ENCODE data around the gene SLC4A8.

Gene SLC4A8

GRCh38 chr12:51458635-51459034 lies 34.0 kb downstream of the SLC4A8 start:
- Histone ChIP-seq H3K79me2 (ENCODE audit: control insufficient read depth, low read length) (no peaks in the 10 kb centered on the region), H3K4me1 (ENCODE audit: control insufficient read depth, low read length) (no peaks in the 10 kb centered on the region), H3K36me3 (ENCODE audit: control insufficient read depth, low read length) (no peaks in the 10 kb centered on the region), H3K27ac (ENCODE audit: low read depth, low read length) (no peak overlapping the region), H4K20me1 (ENCODE audit: control insufficient read depth, insufficient read depth, low read depth, low read length) (no peaks in the 10 kb centered on the region), H3K9me2 (replicated peaks; ENCODE audit: control insufficient read depth, low read length) (no peaks in the 10 kb centered on the region), H3F3A (ENCODE audit: control insufficient read depth, insufficient read depth) (no peaks in the 10 kb centered on the region), H3K27me3 (ENCODE audit: control insufficient read depth, low read length) (no peaks in the 10 kb centered on the region), H3K9me3 (ENCODE audit: control insufficient read depth, insufficient read depth, low read length) (no peaks in the 10 kb centered on the region), H3K4me3 (ENCODE audit: low read length) (no peak overlapping the region), H3K4me2 (ENCODE audit: low read length) (no peak overlapping the region)
- TF ChIP-seq CTCF (IDR thresholded peaks at IDR 0.05; ENCODE audit: low read depth, low read length, poor library complexity, severe bottlenecking) (no peak), EZH2phosphoT487 (IDR thresholded peaks at IDR 0.05; ENCODE audit: borderline replicate concordance, low read length) (no peak)

GRCh38 chr12:51460519-51460918 lies 35.9 kb downstream of the SLC4A8 start:
- H3K27me3 ChIP-seq (ENCODE audit: control insufficient read depth, low read length): no peaks in the 10 kb centered on the region
- no peaks in the 10 kb centered on the region for H3K79me2 ChIP-seq (ENCODE audit: control insufficient read depth, low read length)
- H3K4me2 ChIP-seq (ENCODE audit: low read length): no peak overlapping the region
- H3K9me2 ChIP-seq (replicated peaks; ENCODE audit: control insufficient read depth, low read length): no peaks in the 10 kb centered on the region
- H3K9me3 ChIP-seq (ENCODE audit: control insufficient read depth, insufficient read depth, low read length): no peaks in the 10 kb centered on the region
- H3F3A ChIP-seq (ENCODE audit: control insufficient read depth, insufficient read depth): no peaks in the 10 kb centered on the region
- no peak for TF ChIP-seq CTCF (IDR thresholded peaks at IDR 0.05; ENCODE audit: low read depth, low read length, poor library complexity, severe bottlenecking)
- TF ChIP-seq EZH2phosphoT487 (IDR thresholded peaks at IDR 0.05; ENCODE audit: borderline replicate concordance, low read length): no peak
- no peaks in the 10 kb centered on the region for H3K4me1 ChIP-seq (ENCODE audit: control insufficient read depth, low read length)
- H3K27ac ChIP-seq (ENCODE audit: low read depth, low read length): no peak overlapping the region
- H3K4me3 ChIP-seq (ENCODE audit: low read length): no peak overlapping the region
- no peaks in the 10 kb centered on the region for H4K20me1 ChIP-seq (ENCODE audit: control insufficient read depth, insufficient read depth, low read depth, low read length)
- H3K36me3 ChIP-seq (ENCODE audit: control insufficient read depth, low read length): no peaks in the 10 kb centered on the region

GRCh38 chr12:51465491-51465890 lies 40.9 kb downstream of the SLC4A8 start:
- Histone ChIP-seq H3K4me1 (ENCODE audit: control insufficient read depth, low read length) (no peaks in the 10 kb centered on the region), H4K20me1 (ENCODE audit: control insufficient read depth, insufficient read depth, low read depth, low read length) (no peaks in the 10 kb centered on the region), H3K9me2 (replicated peaks; ENCODE audit: control insufficient read depth, low read length) (no peaks in the 10 kb centered on the region), H3K9me3 (ENCODE audit: control insufficient read depth, insufficient read depth, low read length) (no peaks in the 10 kb centered on the region), H3K4me2 (ENCODE audit: low read length) (no peak overlapping the region), H3F3A (ENCODE audit: control insufficient read depth, insufficient read depth) (no peaks in the 10 kb centered on the region), H3K27ac (ENCODE audit: low read depth, low read length) (no peak overlapping the region), H3K36me3 (ENCODE audit: control insufficient read depth, low read length) (no peaks in the 10 kb centered on the region), H3K79me2 (ENCODE audit: control insufficient read depth, low read length) (no peaks in the 10 kb centered on the region), H3K27me3 (ENCODE audit: control insufficient read depth, low read length) (no peaks in the 10 kb centered on the region), H3K4me3 (ENCODE audit: low read length) (no peak overlapping the region)
- TF ChIP-seq EZH2phosphoT487 (IDR thresholded peaks at IDR 0.05; ENCODE audit: borderline replicate concordance, low read length): no peak
- no peak for TF ChIP-seq CTCF (IDR thresholded peaks at IDR 0.05; ENCODE audit: low read depth, low read length, poor library complexity, severe bottlenecking)

DNA sequence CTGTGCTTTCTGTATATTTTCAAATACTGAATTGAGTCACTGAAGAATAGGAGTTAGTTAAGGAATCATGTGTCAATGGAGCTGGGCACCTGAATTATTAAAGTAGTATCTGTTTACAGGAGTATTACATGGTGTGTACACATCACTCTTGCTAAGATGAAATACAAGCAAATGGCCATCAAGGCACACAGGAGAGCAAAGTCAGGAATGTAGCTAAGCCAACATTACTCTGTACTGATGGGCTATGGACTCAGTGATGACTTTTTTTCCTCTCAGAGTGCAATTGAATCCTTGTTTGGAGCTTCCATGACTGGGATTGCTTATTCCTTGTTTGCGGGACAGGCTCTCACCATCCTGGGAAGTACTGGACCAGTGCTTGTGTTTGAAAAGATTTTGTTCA lies 45.5 kb downstream of the SLC4A8 start:
- H3F3A ChIP-seq (ENCODE audit: control insufficient read depth, insufficient read depth): no peaks in the 10 kb centered on the region
- no peaks in the 10 kb centered on the region for H3K79me2 ChIP-seq (ENCODE audit: control insufficient read depth, low read length)
- H3K4me2 ChIP-seq (ENCODE audit: low read length): no peak overlapping the region
- H3K27ac ChIP-seq (ENCODE audit: low read depth, low read length): no peak overlapping the region
- no peaks in the 10 kb centered on the region for H3K27me3 ChIP-seq (ENCODE audit: control insufficient read depth, low read length)
- H3K4me1 ChIP-seq (ENCODE audit: control insufficient read depth, low read length): peaks cover 33% of the 10 kb centered on the region
- no peaks in the 10 kb centered on the region for H3K36me3 ChIP-seq (ENCODE audit: control insufficient read depth, low read length)
- H3K4me3 ChIP-seq (ENCODE audit: low read length): no peak overlapping the region
- H3K9me2 ChIP-seq (replicated peaks; ENCODE audit: control insufficient read depth, low read length): no peaks in the 10 kb centered on the region
- no peaks in the 10 kb centered on the region for H4K20me1 ChIP-seq (ENCODE audit: control insufficient read depth, insufficient read depth, low read depth, low read length)
- H3K9me3 ChIP-seq (ENCODE audit: control insufficient read depth, insufficient read depth, low read length): no peaks in the 10 kb centered on the region
- TF ChIP-seq EZH2phosphoT487 (IDR thresholded peaks at IDR 0.05; ENCODE audit: borderline replicate concordance, low read length) (no peak), CTCF (IDR thresholded peaks at IDR 0.05; ENCODE audit: low read depth, low read length, poor library complexity, severe bottlenecking) (no peak)

All from DOHH2 (cell line).